Subcutaneous abdominal adipose tissue (tissue), 5 donors: Measurements from ENCODE around the gene STARD5.
"Not testable (repeated sequence)": the region's sequence is repeated elsewhere in the genome, so short reads cannot be mapped to it uniquely, and the experiment has no call there.

Experiments used
- H3K27ac ChIP-seq: one replicate; pipeline ENCODE4 v1.7.0; 2013; ENCODE audit warnings: low read depth, mild to moderate bottlenecking, inconsistent platforms, low read length, moderate library complexity
- H3K27me3 ChIP-seq, 5 donors: one replicate each; pipeline ENCODE4 v1.7.0; 2013; ENCODE audit warnings: low read length in 5 of 5, inconsistent platforms in 1 of 5; ENCODE audit not compliant: control insufficient read depth in 5 of 5, insufficient read depth in 4 of 5
- H3K36me3 ChIP-seq, 5 donors: one replicate each; pipeline ENCODE4 v1.7.0; 2013; ENCODE audit warnings: low read length in 5 of 5; ENCODE audit not compliant: control insufficient read depth in 5 of 5, insufficient read depth in 5 of 5
- H3K4me1 ChIP-seq, 5 donors: one replicate each; pipeline ENCODE4 v1.7.0; 2013; ENCODE audit warnings: low read length in 5 of 5, mild to moderate bottlenecking in 3 of 5, moderate library complexity in 1 of 5; ENCODE audit not compliant: control insufficient read depth in 5 of 5, insufficient read depth in 5 of 5
- H3K4me3 ChIP-seq, 5 donors: one replicate each; pipeline ENCODE4 v1.7.0; 2013; ENCODE audit warnings: low read length in 5 of 5, low read depth in 1 of 5
- H3K9ac ChIP-seq, 5 donors: one replicate each; pipeline ENCODE4 v1.7.0; 2013; ENCODE audit warnings: low read length in 5 of 5, mild to moderate bottlenecking in 4 of 5, moderate library complexity in 3 of 5
- H3K9me3 ChIP-seq, 5 donors: one replicate each; pipeline ENCODE4 v1.7.0; 2013; ENCODE audit warnings: low read length in 5 of 5; ENCODE audit not compliant: control insufficient read depth in 5 of 5
- donor health status: healthy.
- donor health status: healthy.
- donor health status: healthy.
- donor health status: healthy.
- donor health status: healthy.

Gene STARD5

GRCh38 chr15:81331141-81331540 lies 7.2 kb upstream of the STARD5 start:
- not testable (repeated sequence) for H3K4me1 ChIP-seq, H3K9me3 ChIP-seq, H3K36me3 ChIP-seq, H3K27me3 ChIP-seq, H3K9ac ChIP-seq, H3K4me3 ChIP-seq, H3K27ac ChIP-seq

DNA sequence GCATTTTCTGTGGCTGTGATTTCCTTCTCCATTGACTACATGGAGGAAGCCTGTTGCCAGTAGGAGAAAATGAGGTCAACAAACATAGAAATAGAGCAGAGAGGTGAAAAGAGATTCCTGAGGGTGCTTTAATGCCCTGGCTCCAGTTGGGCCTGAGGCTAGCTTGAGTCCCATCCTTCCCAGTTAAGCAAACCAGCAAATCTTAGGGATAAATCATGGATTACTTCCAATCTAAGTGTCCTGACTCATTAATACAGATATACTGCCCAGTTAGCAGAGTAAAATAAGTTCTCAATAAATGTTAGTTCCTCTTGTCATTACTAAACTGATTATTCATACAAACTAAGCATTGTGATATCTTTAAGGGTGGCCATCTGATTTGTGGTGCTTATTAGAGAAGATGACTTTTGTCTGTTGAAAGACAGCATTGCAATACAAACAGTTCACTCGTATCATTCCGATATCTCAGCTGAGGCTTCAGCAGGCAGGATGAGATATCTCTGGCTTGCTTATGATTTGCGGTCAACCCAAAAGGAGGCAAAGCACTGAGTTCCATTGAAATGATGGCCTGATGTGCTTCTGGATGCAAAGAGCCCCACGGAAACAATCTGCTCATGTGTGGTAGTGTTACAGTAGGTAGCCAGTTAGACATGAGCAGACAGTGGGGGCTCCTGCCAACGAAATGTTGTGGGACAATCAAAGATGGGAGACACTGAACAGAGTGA lies 6.6 kb upstream of the STARD5 start:
- Histone ChIP-seq H3K36me3 (no peaks in the 10 kb centered on the region), H3K9ac (no peak overlapping the region), H3K4me3 (no peak overlapping the region), H3K27me3 (peaks cover 0 to 2% (median 0%) of the 10 kb centered on the region in 5 donors), H3K9me3 (no peaks in the 10 kb centered on the region), H3K4me1 (no peaks in the 10 kb centered on the region), H3K27ac (no peak overlapping the region)

DNA sequence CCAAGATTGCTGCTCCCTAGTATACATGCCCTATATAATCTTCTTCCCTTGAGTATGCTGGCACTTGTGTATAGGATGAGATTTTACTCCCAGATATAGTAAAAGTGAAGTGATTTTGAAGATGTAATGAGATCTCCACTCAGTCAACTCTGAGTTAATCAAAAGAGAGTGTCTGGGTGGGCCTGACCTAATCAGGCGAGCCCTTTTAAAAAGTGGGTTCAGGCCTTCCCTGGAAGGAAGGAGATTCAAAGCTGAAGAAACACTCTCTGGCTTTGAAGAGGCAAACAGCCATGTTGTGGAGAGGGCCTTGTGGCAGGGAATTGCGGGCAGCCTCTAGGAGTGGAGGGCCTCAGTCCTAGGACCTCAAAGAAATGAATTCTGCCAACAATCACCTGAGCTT lies 5.5 kb upstream of the STARD5 start:
- no peak overlapping the region for H3K9ac ChIP-seq
- H3K4me3 ChIP-seq: no peak overlapping the region
- peaks cover 0 to 2% (median 0%) of the 10 kb centered on the region in 5 donors for H3K27me3 ChIP-seq
- H3K36me3 ChIP-seq: no peaks in the 10 kb centered on the region
- no peak overlapping the region for H3K27ac ChIP-seq
- peaks cover 0 to 4% (median 3%) of the 10 kb centered on the region in 5 donors for H3K4me1 ChIP-seq
- H3K9me3 ChIP-seq: no peaks in the 10 kb centered on the region

- H3K27ac ChIP-seq: no peak overlapping the region
- H3K9me3 ChIP-seq: no peaks in the 10 kb centered on the region
- H3K27me3 ChIP-seq: peaks cover 0 to 2% (median 0%) of the 10 kb centered on the region in 5 donors
- H3K36me3 ChIP-seq: no peaks in the 10 kb centered on the region
- H3K9ac ChIP-seq: no peak overlapping the region
- H3K4me3 ChIP-seq: no peak overlapping the region
- H3K4me1 ChIP-seq: peaks cover 0 to 21% (median 17%) of the 10 kb centered on the region in 5 donors
Measured at GRCh38 chr15:81327516-81327915, 3.6 kb upstream of the STARD5 start.

DNA sequence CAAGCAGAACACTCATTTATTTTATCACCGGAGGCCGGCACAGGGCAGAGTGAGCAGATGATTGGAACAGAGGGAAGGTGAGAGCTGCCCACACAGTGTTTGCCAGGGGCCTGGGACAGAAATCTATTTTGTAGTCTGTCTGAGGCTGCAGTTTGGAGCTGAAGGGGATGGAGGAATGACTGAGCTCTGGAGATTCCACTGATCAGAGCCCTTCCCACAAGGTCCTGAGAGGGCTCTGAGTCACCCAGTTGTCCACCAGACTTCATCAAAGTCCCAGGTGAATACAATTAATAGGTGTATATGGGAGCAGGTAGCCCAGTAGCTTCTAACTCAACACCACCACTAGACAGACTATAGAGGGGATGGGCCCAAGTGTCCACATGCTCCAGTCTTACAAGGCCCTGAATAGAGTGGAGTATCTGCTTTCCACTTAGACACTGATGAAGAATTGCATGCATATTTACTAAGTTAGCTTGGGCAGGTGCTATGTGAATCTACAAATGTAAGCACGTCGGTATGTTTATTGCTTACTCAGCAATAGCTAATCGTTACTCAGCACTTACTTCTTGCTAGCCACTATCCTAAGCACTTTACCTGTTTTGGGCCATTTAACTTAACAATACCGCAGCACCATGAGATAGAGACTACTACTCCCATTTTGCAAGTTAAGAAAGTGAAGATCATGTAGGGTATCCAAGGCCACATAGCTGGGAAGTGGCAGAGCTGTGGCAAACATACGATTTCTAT lies 2.7 kb upstream of the STARD5 start:
- no peak overlapping the region for H3K9ac ChIP-seq
- H3K4me3 ChIP-seq: no peak overlapping the region
- H3K27ac ChIP-seq: no peak overlapping the region
- H3K27me3 ChIP-seq: peaks cover 0 to under 1% (median 0%) of the 10 kb centered on the region in 5 donors
- H3K9me3 ChIP-seq: no peaks in the 10 kb centered on the region
- peaks cover 0 to 5% (median 0%) of the 10 kb centered on the region in 5 donors for H3K36me3 ChIP-seq
- H3K4me1 ChIP-seq: peaks cover 0 to 27% (median 17%) of the 10 kb centered on the region in 5 donors

DNA sequence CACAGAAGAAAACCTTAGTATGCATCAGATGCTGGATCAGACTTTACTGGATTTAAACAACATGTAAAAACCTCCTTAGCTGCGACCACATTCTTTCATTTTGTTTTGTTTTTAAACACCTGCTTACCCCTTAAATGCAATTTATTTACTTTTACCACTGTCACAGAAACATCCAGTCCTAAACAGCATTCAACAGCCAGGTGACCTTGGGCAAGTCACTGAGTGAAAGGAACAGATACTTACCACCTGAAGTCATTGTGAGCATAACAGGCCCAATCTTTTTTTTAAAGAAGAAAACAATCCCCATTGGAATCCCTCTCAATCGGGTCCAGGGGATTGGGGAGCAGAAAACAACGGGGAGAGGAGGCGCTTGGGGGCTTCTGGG lies 390 bp downstream of the STARD5 start:
- peak overlapping the region; percentile 66 to 88 (median 86) for H3K4me3 ChIP-seq
- H3K9me3 ChIP-seq: no peaks in the 10 kb centered on the region
- H3K27me3 ChIP-seq: no peaks in the 10 kb centered on the region
- H3K36me3 ChIP-seq: peaks cover 0 to 23% (median 16%) of the 10 kb centered on the region in 5 donors
- no peak overlapping the region for H3K27ac ChIP-seq
- H3K9ac ChIP-seq: peak overlapping the region in 4 of 5 donors; percentile 65 to 84 (median 74)
- H3K4me1 ChIP-seq: peaks cover 0 to 27% (median 17%) of the 10 kb centered on the region in 5 donors

DNA sequence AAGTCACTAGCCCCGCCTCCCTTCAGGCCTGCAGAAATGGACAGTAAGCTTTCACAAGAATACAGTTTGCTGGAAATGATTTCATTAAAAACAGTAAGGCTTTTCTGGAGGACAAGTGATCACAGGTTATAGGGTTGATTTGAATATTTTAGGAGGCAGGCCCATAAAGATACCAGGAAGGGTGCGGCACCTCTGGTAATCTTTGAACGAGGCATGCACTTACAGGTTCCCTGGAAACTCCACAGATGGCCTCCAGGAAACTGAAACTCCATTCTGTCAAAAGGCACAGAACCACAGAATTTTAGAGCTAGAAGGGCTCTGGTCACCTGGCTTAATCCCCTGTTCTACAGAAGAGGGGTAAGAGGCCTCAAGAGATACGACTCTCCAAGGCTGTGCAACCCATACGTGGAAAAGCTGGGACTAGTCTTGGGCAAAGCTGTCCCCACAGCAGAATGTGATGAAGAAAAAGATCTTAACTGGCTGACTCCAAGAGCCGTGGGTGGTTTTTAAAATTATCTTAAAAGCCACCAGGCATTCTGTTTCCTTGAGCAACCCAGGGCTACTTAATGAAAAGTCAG lies 1.2 kb downstream of the STARD5 start:
- peak overlapping the region in 1 of 5 donors; percentile 24 for H3K9ac ChIP-seq
- H3K9me3 ChIP-seq: no peaks in the 10 kb centered on the region
- no peak overlapping the region for H3K27ac ChIP-seq
- peaks cover 0 to 30% (median 24%) of the 10 kb centered on the region in 5 donors for H3K36me3 ChIP-seq
- no peaks in the 10 kb centered on the region for H3K27me3 ChIP-seq
- H3K4me1 ChIP-seq: peaks cover 0 to 27% (median 17%) of the 10 kb centered on the region in 5 donors
- H3K4me3 ChIP-seq: peak overlapping the region in 2 of 5 donors; percentile 32 to 87

- H3K27ac ChIP-seq: no peak overlapping the region
- H3K9me3 ChIP-seq: no peaks in the 10 kb centered on the region
- no peak overlapping the region for H3K9ac ChIP-seq
- H3K4me3 ChIP-seq: no peak overlapping the region
- H3K27me3 ChIP-seq: no peaks in the 10 kb centered on the region
- H3K36me3 ChIP-seq: peaks cover 0 to 38% (median 30%) of the 10 kb centered on the region in 5 donors
- H3K4me1 ChIP-seq: peaks cover 0 to 27% (median 17%) of the 10 kb centered on the region in 5 donors
Measured at GRCh38 chr15:81321667-81322066, 2.3 kb downstream of the STARD5 start.

DNA sequence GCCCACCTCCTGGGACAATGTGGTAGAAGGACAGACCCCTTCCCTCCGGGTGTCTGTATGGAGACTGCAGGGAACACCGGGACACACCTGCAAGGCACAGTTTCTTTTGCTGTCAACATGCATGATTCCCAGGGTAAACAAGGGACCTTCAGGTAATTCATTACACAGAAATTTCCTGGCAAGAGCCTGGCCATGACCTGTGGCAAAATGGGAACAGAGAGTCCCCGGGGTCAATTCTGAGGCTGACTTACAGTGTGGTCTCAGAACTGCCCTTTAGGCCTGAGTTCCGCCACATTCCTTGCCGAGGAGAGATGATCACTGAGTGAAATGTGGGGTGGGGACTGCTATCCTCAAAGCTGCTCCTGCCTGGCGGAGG lies 6.3 kb downstream of the STARD5 start:
- H3K4me1 ChIP-seq: peaks cover 5 to 18% (median 11%) of the 10 kb centered on the region in 5 donors
- no peaks in the 10 kb centered on the region for H3K9me3 ChIP-seq
- no peak overlapping the region for H3K4me3 ChIP-seq
- peaks cover 0 to 49% (median 33%) of the 10 kb centered on the region in 5 donors for H3K36me3 ChIP-seq
- no peaks in the 10 kb centered on the region for H3K27me3 ChIP-seq
- H3K9ac ChIP-seq: no peak overlapping the region
- no peak overlapping the region for H3K27ac ChIP-seq

DNA sequence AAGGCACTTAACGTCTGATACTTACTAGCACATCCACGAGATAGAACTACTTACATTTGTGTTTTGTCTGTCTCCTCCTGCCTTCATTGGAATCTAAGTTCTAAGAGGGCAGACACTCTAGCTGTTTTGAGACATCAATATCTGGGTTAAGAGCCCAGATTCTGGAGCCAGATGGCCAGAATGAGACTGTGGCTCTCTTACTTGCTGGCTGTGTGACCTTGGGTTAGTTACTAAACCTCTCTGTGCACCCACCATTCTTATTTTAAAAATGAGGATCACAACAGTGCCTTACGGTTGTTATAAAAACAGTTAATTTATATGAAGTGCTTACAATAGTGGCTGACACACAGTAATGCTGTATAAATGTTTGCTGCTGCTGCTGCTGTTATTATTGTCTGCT lies 7.7 kb downstream of the STARD5 start:
- Histone ChIP-seq H3K36me3 (peaks cover 0 to 45% (median 33%) of the 10 kb centered on the region in 5 donors), H3K9ac (no peak overlapping the region), H3K4me3 (no peak overlapping the region), H3K27me3 (no peaks in the 10 kb centered on the region), H3K9me3 (no peaks in the 10 kb centered on the region), H3K27ac (no peak overlapping the region), H3K4me1 (peaks cover 5 to 22% (median 20%) of the 10 kb centered on the region in 5 donors)
